Rectal smooth muscle tissue (tissue), 1 donor: ENCODE measurements around the gene FGF18.
"Not testable (repeated sequence)": the region's sequence is repeated elsewhere in the genome, so short reads cannot be mapped to it uniquely, and the experiment has no call there.

Source experiments
- H3K27ac ChIP-seq: one replicate; pipeline ENCODE4 v1.7.0; 2013; ENCODE audit warnings: low read depth, low read length, inconsistent platforms
- H3K27me3 ChIP-seq: one replicate; pipeline ENCODE4 v1.7.0; 2013; ENCODE audit warnings: low read length; ENCODE audit not compliant: control insufficient read depth, insufficient read depth
- H3K36me3 ChIP-seq: one replicate; pipeline ENCODE4 v1.7.0; 2013; ENCODE audit warnings: low read length; ENCODE audit not compliant: control insufficient read depth, insufficient read depth
- H3K4me1 ChIP-seq: one replicate; pipeline ENCODE4 v1.7.0; 2013; ENCODE audit warnings: low read length; ENCODE audit not compliant: control insufficient read depth, insufficient read depth
- H3K4me3 ChIP-seq: one replicate; pipeline ENCODE4 v1.7.0; 2013; ENCODE audit warnings: low read length
- H3K9ac ChIP-seq: one replicate; pipeline ENCODE4 v1.7.0; 2013; ENCODE audit warnings: low read length

The FGF18 gene

DNA sequence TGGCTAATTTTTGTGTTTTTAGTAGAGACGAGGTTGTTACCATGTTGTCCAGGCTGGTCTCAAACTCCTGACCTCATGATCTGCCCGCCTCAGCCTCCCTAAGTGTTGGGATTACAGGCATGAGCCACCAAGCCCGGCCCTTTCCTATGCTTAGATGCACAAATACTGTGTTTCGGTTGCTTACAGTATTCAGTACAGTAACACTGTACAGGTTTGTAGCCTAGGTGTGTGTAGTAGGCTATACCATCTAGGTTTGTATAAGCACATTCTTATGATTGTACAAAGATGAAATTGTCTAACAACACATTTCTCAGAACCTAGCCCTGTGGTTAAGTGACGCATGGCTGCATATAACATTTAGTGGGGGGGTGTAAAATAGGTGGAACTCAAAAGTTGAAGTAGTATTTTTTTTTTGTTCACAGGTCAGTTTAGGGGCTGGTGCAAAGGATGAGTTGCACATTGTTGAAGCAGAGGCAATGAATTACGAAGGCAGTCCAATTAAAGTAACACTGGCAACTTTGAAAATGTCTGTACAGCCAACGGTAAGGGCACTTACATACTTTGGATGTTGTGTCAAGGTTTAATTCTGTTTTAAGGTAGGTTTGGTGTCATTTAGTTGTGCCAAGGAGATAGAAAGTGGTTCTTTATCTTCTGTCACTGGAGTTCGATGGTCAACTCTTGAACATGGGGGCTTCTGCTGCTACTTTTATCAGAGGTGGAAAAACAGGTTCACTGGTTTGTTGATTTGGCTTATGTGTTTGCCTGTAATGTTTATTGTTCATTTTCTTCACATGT, 28.4 kb upstream of the FGF18 start:
- H3K36me3 ChIP-seq, result peaks cover 19% of the 10 kb centered on the region
- H3K27ac ChIP-seq, result no peak overlapping the region
- H3K27me3 ChIP-seq, result no peaks in the 10 kb centered on the region
- H3K4me3 ChIP-seq, result peak overlapping the region; percentile 8
- no peak overlapping the region for H3K9ac ChIP-seq
- H3K4me1 ChIP-seq, result peaks cover 7% of the 10 kb centered on the region

DNA sequence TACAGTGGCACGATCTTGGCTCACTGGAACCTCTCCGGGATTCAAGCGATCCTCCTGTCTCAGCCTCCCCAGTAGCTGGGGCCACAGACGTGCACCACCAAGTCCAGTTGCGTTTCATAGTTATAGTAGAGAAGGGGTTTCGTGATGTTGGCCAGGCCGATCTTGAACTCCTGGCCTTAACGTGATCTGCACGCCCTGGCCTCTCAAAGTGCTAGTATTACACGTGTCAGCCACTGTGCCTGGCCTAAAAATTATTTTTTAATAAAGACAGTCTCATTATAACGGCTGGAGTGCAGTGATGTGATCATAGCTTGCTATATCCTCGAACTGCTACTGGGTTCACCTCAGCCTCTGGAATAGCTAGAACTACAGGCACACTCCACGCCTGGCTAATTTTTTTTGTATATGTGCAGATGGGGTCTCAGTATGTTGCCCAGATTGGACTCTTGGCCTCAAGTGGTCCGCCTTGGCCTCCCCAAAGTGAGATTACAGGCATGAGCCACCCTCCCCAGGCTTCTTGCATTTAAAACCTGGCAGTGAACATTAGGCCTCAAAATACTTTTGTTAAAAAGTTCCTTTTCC, 27.4 kb upstream of the FGF18 start:
- H3K36me3 ChIP-seq, result peaks cover 24% of the 10 kb centered on the region
- H3K4me1 ChIP-seq, result peaks cover 7% of the 10 kb centered on the region
- no peak overlapping the region for H3K4me3 ChIP-seq
- no peak overlapping the region for H3K9ac ChIP-seq
- H3K27me3 ChIP-seq, result no peaks in the 10 kb centered on the region
- no peak overlapping the region for H3K27ac ChIP-seq

DNA sequence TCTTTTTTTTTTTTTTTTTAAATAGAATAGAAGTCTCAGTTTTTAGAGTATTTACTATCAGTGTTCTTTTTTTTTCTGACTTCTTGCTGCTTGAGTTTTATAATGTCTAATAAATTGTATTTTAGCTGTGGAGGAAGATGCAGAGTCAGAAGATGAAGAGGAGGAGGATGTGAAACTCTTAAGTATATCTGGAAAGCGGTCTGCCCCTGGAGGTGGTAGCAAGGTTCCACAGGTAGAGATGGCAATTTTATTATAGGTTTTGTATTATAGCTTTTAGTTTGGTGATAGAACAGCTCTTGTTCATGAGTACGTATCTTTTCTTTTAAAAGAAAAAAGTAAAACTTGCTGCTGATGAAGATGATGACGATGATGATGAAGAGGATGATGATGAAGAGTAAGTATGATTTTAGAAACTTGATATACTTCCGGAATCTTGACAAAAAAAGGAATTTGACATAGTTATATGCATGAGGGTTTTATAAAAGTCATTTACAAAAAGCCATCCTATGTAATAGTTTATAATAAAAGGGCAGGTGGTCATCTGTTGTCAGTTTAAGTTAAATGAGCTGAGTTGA, 26.8 kb upstream of the FGF18 start:
- peaks cover 7% of the 10 kb centered on the region for H3K4me1 ChIP-seq
- no peaks in the 10 kb centered on the region for H3K27me3 ChIP-seq
- H3K9ac ChIP-seq, result no peak overlapping the region
- peaks cover 27% of the 10 kb centered on the region for H3K36me3 ChIP-seq
- no peak overlapping the region for H3K27ac ChIP-seq
- no peak overlapping the region for H3K4me3 ChIP-seq

DNA sequence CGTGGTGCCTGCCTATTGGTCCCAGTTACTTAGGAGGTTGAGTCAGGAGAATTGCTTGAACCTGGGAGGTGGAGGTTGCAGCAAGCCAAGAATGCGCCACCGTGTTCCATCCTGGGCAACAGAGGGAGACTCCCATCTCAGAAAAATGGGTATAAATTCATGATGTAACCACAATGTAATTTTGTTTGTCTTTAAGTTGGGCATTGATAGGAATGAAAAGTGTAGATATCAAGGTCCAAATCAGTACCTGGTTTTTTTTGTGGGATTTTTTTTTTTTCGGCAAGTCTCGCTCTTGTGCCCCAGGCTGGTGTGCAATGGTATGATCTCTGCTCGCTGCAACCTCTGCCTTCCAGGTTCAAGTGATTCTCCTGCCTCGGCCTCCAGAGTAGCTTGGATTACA, 24.4 kb upstream of the FGF18 start:
- Histone ChIP-seq H3K36me3 (peaks cover 27% of the 10 kb centered on the region), H3K4me1 (peaks cover 4% of the 10 kb centered on the region), H3K27me3 (no peaks in the 10 kb centered on the region), H3K4me3 (no peak overlapping the region), H3K9ac (no peak overlapping the region), H3K27ac (no peak overlapping the region)

DNA sequence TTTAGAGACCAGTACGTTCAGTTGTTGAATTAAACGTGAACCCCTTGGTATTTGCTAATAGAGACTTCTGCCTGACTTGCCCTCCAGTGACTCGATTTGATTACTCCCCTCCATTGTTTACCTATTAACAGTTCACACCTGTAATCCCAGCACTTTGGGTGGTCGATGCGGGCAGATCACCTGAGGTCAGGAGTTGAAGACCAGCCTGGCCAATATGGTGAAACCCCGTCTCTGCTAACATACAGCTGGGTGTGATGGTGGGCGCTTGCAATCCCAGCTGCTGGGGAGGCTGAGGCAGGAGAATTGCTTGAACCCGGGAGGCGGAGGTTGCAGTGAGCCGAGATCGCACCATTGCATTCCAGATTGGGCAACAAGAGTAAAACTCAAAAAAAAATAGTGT, 22.9 kb upstream of the FGF18 start:
- not testable (repeated sequence) for H3K4me1 ChIP-seq, H3K27ac ChIP-seq, H3K27me3 ChIP-seq, H3K4me3 ChIP-seq, H3K9ac ChIP-seq
- H3K36me3 ChIP-seq, result peaks cover 33% of the 10 kb centered on the region

DNA sequence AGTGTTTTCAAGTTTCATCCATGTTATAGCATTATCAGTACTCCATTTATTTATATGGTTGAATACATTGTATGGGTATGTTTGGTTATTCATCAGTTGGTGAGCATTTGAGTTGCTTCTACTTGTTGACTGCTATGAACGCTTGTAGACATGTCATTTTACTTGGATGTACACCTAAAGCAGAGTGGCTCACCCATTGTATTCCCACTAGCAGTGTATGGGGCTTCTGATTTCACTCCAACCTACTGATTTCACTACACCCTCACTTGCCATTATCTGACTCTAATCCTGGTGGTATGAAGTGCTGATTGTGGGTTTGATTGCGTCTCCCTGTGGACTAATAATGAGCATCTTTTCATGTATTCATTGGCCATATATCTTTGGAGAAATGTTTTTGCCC, 22.3 kb upstream of the FGF18 start:
- no peaks in the 10 kb centered on the region for H3K4me1 ChIP-seq
- H3K9ac ChIP-seq, result no peak overlapping the region
- peaks cover 31% of the 10 kb centered on the region for H3K36me3 ChIP-seq
- no peaks in the 10 kb centered on the region for H3K27me3 ChIP-seq
- H3K4me3 ChIP-seq, result no peak overlapping the region
- H3K27ac ChIP-seq, result no peak overlapping the region

DNA sequence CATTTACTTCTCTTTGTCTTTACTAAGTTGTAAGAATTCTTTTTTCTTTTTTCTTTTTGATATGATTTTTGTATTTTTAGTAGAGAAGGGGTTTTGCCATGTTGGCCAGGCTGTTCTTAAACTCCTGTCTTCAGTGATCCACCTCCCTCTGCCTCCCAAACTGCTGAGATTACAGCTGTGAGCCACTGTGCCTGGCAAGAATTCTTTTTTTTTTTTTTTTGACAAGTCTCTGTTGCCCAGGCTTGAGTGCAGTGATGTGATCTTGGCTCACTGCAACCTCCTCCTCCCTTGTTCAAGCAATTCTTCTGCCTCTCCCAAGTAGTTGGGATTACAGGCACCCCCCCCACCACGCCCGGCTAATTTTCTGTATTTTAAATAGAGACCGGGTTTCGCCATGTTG, 21.8 kb upstream of the FGF18 start:
- H3K9ac ChIP-seq, result no peak overlapping the region
- H3K36me3 ChIP-seq, result peaks cover 31% of the 10 kb centered on the region
- H3K4me1 ChIP-seq, result no peaks in the 10 kb centered on the region
- no peaks in the 10 kb centered on the region for H3K27me3 ChIP-seq
- no peak overlapping the region for H3K27ac ChIP-seq
- H3K4me3 ChIP-seq, result no peak overlapping the region

DNA sequence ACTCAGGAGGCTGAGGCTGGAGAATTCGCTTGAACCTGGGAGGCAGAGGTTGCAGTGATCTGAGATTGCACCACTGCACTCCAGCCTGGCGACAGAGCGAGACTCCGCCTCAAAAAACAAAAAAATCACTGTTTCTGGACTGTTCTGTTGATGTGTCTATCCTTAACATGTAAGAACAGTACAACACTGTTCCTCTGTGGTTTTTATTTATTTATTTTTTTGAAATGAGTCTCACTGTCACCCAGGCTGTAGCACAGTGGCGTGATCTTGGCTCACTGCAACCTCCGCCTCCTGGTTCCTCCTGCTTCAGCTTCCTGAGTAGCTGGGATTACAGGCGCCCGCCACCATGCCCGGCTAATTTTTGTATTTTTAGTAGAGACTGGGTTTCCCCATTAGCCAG, 20.8 kb upstream of the FGF18 start:
- H3K36me3 ChIP-seq, result peaks cover 26% of the 10 kb centered on the region
- not testable (repeated sequence) for H3K27ac ChIP-seq, H3K27me3 ChIP-seq, H3K4me1 ChIP-seq, H3K9ac ChIP-seq, H3K4me3 ChIP-seq

DNA sequence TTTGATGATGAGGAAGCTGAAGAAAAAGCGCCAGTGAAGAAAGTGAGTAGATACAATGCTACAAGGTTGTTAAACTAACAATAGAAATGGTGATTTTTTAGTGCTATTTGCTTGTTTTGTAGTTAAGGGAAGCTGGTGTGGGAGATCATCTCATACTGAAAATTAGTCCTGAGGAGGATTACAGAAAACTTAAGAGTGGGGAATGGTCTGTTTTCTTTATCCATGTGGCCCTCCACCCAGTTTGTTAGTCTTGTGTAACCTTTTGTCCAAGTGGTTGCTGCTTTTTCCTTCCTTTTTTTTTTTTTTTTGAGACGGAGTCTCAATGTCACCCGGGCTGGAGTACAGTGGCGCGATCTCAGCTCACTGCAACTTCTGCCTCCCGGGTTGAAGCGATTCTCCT, 19.3 kb upstream of the FGF18 start:
- Histone ChIP-seq H3K27ac (no peak overlapping the region), H3K9ac (no peak overlapping the region), H3K27me3 (no peaks in the 10 kb centered on the region), H3K4me1 (no peaks in the 10 kb centered on the region), H3K4me3 (no peak overlapping the region), H3K36me3 (peaks cover 18% of the 10 kb centered on the region)

DNA sequence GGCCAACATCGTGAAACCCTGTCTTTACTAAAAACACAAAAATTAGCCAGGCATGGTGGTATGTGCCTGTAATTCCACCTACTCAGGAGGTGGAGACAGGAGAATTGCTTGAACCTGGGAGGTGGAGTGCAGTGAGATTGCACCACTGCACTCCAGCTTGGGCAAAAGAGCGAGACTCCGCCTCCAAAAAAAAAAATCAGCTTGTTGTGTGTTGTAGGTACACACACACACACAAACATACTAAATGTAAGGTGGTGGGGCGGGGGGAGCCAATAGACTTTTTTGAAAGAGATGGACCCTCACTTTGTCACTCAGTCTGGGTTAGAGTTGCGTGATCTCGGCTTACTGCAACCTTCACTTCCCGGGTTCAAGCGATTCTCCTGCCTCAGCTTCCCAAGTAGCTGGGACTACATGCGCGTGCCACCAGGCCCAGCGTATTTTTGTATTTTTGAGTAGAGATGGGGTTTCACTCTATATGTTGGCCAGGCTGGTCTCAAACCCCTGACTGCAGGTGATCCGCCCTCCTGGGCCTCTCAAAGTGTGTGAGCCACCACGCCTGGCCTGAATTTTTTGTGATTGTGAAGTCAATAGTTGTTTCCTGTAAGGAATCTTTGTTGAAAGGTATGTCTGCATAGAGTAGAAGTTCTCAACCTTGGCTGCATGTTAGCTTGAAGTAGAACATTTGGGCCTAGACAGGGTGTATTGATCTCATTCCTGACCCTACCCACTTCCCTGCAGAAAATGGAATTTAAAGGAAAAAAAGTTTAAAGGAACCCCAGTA, 18.1 kb upstream of the FGF18 start:
- Histone ChIP-seq H3K4me1 (no peaks in the 10 kb centered on the region), H3K36me3 (peaks cover 17% of the 10 kb centered on the region), H3K9ac (no peak overlapping the region), H3K4me3 (no peak overlapping the region), H3K27me3 (no peaks in the 10 kb centered on the region), H3K27ac (no peak overlapping the region)

DNA sequence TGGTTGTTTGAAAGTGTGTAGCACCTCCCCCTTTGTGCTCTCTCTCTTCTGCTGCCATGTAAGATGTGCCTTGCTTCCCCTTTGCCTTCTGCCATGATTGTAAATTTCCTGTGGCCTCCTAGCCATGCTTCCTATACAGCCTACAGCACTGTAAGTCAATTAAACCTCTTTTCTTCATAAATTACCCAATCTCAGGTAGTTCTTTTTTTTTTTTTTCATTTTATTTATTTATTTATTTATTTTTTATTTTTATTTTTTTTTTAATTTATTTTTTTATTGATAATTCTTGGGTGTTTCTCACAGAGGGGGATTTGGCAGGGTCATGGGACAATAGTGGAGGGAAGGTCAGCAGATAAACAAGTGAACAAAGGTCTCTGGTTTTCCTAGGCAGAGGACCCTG, 16.7 kb upstream of the FGF18 start:
- not testable (repeated sequence) for H3K4me3 ChIP-seq, H3K4me1 ChIP-seq
- H3K36me3 ChIP-seq, result peaks cover 11% of the 10 kb centered on the region

DNA sequence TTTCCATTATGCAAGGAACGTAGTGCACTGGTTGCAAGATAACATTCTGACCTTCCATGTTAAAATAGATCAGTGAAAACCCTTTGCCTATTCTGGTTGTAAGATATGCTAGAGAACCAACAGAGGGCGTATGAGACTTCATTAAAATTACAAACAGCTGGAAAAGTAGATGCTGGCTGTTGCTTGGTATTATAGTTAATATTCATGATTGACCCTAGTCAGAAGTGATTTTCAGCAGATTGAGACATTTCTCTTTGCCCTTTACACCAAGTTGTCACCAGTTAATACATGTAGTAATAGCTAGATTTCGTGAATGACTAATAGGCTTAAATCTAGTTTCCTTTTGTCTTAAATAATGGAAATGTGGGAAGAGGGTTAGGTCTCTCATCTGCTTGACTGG, 13.8 kb upstream of the FGF18 start:
- H3K4me1 ChIP-seq, result peaks cover 5% of the 10 kb centered on the region

More for the DNA sequence above, 16.7 kb upstream of the FGF18 start:
- H3K9ac ChIP-seq, H3K27me3 ChIP-seq, H3K27ac ChIP-seq: not testable (repeated sequence)

More for the DNA sequence above, 13.8 kb upstream of the FGF18 start:
- Histone ChIP-seq H3K36me3 (peaks cover 11% of the 10 kb centered on the region), H3K27ac (no peak overlapping the region), H3K9ac (no peak overlapping the region), H3K27me3 (no peaks in the 10 kb centered on the region), H3K4me3 (no peak overlapping the region)
